HL-60 (cell line): Measurements from ENCODE around the gene PLCB1.
A peak's percentile ranks its signal among the peaks of the same experiment; 100 is the strongest.
"Not testable (repeated sequence)": the region's sequence is repeated elsewhere in the genome, so short reads cannot be mapped to it uniquely, and the experiment has no call there.

Experiments used
- DNase-seq, 2 experiments: peaks; one replicate each; pipeline ENCODE4 v3.0.0-alpha.2; 2010 to 2020; ENCODE audit warnings: low read depth in 1 of 2, low spot score in 1 of 2
- H3K27ac ChIP-seq: fragments of 250-450 bp; sonication (Bioruptor Pico); replicated peaks from 2 replicates; pipeline ENCODE4 v1.5.1; 2020; ENCODE audit warnings: mild to moderate bottlenecking, moderate library complexity
- H3K27me3 ChIP-seq: fragments of 250-450 bp; sonication (Bioruptor Pico); 2 replicates; pipeline ENCODE4 v1.5.1; 2021; ENCODE audit warnings: mild to moderate bottlenecking, moderate library complexity; ENCODE audit not compliant: insufficient read depth, poor library complexity, severe bottlenecking
- H3K4me3 ChIP-seq: replicated peaks from 2 replicates; pipeline ENCODE4 v1.5.1; 2011; ENCODE audit warnings: mild to moderate bottlenecking, control low read depth, low read length; ENCODE audit not compliant: insufficient read depth
- CTCF ChIP-seq: IDR thresholded peaks from one replicate; pipeline ENCODE4 v1.5.1; 2011; ENCODE audit warnings: low read length, control low read depth, inconsistent platforms; ENCODE audit not compliant: insufficient read depth
- GABPA ChIP-seq: IDR thresholded peaks from 2 replicates; pipeline ENCODE4 v1.6.1; 2012; ENCODE audit warnings: low read depth
- POLR2AphosphoS5 ChIP-seq: IDR thresholded peaks from 2 replicates; pipeline ENCODE4 v1.6.1; 2012; ENCODE audit warnings: low read depth
- REST ChIP-seq: IDR thresholded peaks from 2 replicates; pipeline ENCODE4 v1.6.1; 2012; ENCODE audit warnings: low read depth; ENCODE audit not compliant: insufficient replicate concordance
- SPI1 ChIP-seq: IDR thresholded peaks from 2 replicates; pipeline ENCODE4 v1.6.1; 2012; ENCODE audit warnings: low read depth, mild to moderate bottlenecking, borderline replicate concordance

The PLCB1 gene

GRCh38 chr20:8849990-8850389, 717.9 kb downstream of the PLCB1 start:
- TF ChIP-seq GABPA (no peak), CTCF (no peak), SPI1 (no peak), REST (no peak), POLR2AphosphoS5 (no peak)
- H3K27ac ChIP-seq = no peak overlapping the region
- DNase-seq = no peak
- no peaks in the 10 kb centered on the region for H3K27me3 ChIP-seq
- no peak overlapping the region for H3K4me3 ChIP-seq

GRCh38 chr20:8851446-8851845, 719.4 kb downstream of the PLCB1 start:
- DNase-seq = no peak
- TF ChIP-seq REST = no peak
- no peak overlapping the region for H3K27ac ChIP-seq
- no peaks in the 10 kb centered on the region for H3K27me3 ChIP-seq
- H3K4me3 ChIP-seq = no peak overlapping the region

- not testable (repeated sequence) for H3K4me3 ChIP-seq, DNase-seq, H3K27me3 ChIP-seq, H3K27ac ChIP-seq
Observed at GRCh38 chr20:8851919-8852318, 719.9 kb downstream of the PLCB1 start.

- H3K27ac ChIP-seq, H3K27me3 ChIP-seq, H3K4me3 ChIP-seq: not testable (repeated sequence)
Observed at GRCh38 chr20:8853211-8853610, 721.1 kb downstream of the PLCB1 start.

GRCh38 chr20:8853805-8854338, 721.8 kb downstream of the PLCB1 start:
- TF ChIP-seq CTCF (peak; percentile 84), SPI1 (no peak), GABPA (no peak), REST (no peak), POLR2AphosphoS5 (no peak)
- no peak overlapping the region for H3K4me3 ChIP-seq
- H3K27ac ChIP-seq = no peak overlapping the region
- peak in 1 of 2 experiments; percentile 30 for DNase-seq
- no peaks in the 10 kb centered on the region for H3K27me3 ChIP-seq

More at GRCh38 chr20:8853211-8853610, 721.1 kb downstream of the PLCB1 start:
- not testable (repeated sequence) for DNase-seq
